Measurements from ENCODE around the gene PRUNE2. TPM values are rescaled to one million over a fixed set of nuclear protein-coding genes. Genes with fewer than 3 reads are reported as not detected.
A peak's percentile ranks its signal among the peaks of the same experiment; 100 is the strongest.

PRUNE2 gene
- total RNA-seq, 2 experiments from 2014 or later = 0.24 to 0.43 TPM

GRCh38 chr9:76573408-76573807 is 332.5 kb downstream of the PRUNE2 start:
- ChIA-PET CTCF (no interaction called here), POLR2A (no interaction called here)
- peaks cover 23% of the 10 kb centered on the region for H3K4me1 Mint-ChIP-seq (ENCODE audit: low read depth)
- H3K27ac Mint-ChIP-seq = no peak overlapping the region
- intact Hi-C loops (cut with micrococcal nuclease) = no loop called here
- DNase-seq = no peak
- H3K36me3 Mint-ChIP-seq = peaks cover 8% of the 10 kb centered on the region
- H3K9me3 Mint-ChIP-seq = peaks cover 9% of the 10 kb centered on the region
- peaks cover 33% of the 10 kb centered on the region for H3K27me3 Mint-ChIP-seq
- no peak overlapping the region for H3K4me3 Mint-ChIP-seq

- no peak for DNase-seq
- CTCF ChIA-PET = no interaction called here
- POLR2A ChIA-PET = no interaction called here
- Mint-ChIP-seq H3K9me3 (peaks cover 9% of the 10 kb centered on the region), H3K27ac (no peak overlapping the region), H3K4me3 (peak overlapping the region; percentile 49), H3K27me3 (peaks cover 33% of the 10 kb centered on the region), H3K4me1 (ENCODE audit: low read depth) (peaks cover 17% of the 10 kb centered on the region), H3K36me3 (peaks cover 8% of the 10 kb centered on the region)
- intact Hi-C loops (cut with micrococcal nuclease) = no loop called here
Measured at GRCh38 chr9:76572151-76572550, 333.8 kb downstream of the PRUNE2 start.

- H3K4me3 Mint-ChIP-seq = peak overlapping the region; percentile 49
- DNase-seq = no peak
- peaks cover 8% of the 10 kb centered on the region for H3K36me3 Mint-ChIP-seq
- ChIA-PET CTCF (no interaction called here), POLR2A (no interaction called here)
- intact Hi-C loops (cut with micrococcal nuclease) = no loop called here
- H3K4me1 Mint-ChIP-seq (ENCODE audit: low read depth) = peaks cover 16% of the 10 kb centered on the region
- H3K27me3 Mint-ChIP-seq = peaks cover 33% of the 10 kb centered on the region
- H3K27ac Mint-ChIP-seq = no peak overlapping the region
- H3K9me3 Mint-ChIP-seq = peaks cover 9% of the 10 kb centered on the region
Measured at GRCh38 chr9:76571743-76572146, 334.2 kb downstream of the PRUNE2 start.

GRCh38 chr9:76571288-76571687 is 334.6 kb downstream of the PRUNE2 start:
- Mint-ChIP-seq H3K4me3 (peak overlapping the region; percentile 55), H3K27me3 (peaks cover 31% of the 10 kb centered on the region), H3K9me3 (peaks cover 9% of the 10 kb centered on the region), H3K36me3 (peaks cover 8% of the 10 kb centered on the region), H3K27ac (no peak overlapping the region), H3K4me1 (ENCODE audit: low read depth) (peaks cover 12% of the 10 kb centered on the region)
- no peak for DNase-seq
- intact Hi-C loops (cut with micrococcal nuclease) = no loop called here
- ChIA-PET POLR2A (no interaction called here), CTCF (no interaction called here)

- Mint-ChIP-seq H3K4me1 (ENCODE audit: low read depth) (peaks cover 10% of the 10 kb centered on the region), H3K9me3 (peaks cover 9% of the 10 kb centered on the region), H3K36me3 (peaks cover 8% of the 10 kb centered on the region), H3K27ac (no peak overlapping the region), H3K4me3 (no peak overlapping the region), H3K27me3 (peaks cover 29% of the 10 kb centered on the region)
- POLR2A ChIA-PET = no interaction called here
- DNase-seq = no peak
- CTCF ChIA-PET = no interaction called here
- intact Hi-C loops (cut with micrococcal nuclease) = no loop called here
Measured at GRCh38 chr9:76570826-76571225, 335.1 kb downstream of the PRUNE2 start.

- Mint-ChIP-seq H3K4me1 (ENCODE audit: low read depth) (peaks cover 23% of the 10 kb centered on the region), H3K27ac (no peak overlapping the region), H3K27me3 (peaks cover 18% of the 10 kb centered on the region), H3K36me3 (peaks cover 8% of the 10 kb centered on the region), H3K9me3 (peaks cover 9% of the 10 kb centered on the region), H3K4me3 (no peak overlapping the region)
- ChIA-PET POLR2A (no interaction called here), CTCF (no interaction called here)
- intact Hi-C loops (cut with micrococcal nuclease) = no loop called here
- DNase-seq = no peak
Measured at GRCh38 chr9:76567086-76567485, 338.8 kb downstream of the PRUNE2 start.

- Mint-ChIP-seq H3K27me3 (peaks cover 3% of the 10 kb centered on the region), H3K36me3 (no peaks in the 10 kb centered on the region), H3K4me3 (no peak overlapping the region), H3K4me1 (ENCODE audit: low read depth) (peaks cover 22% of the 10 kb centered on the region), H3K27ac (no peak overlapping the region), H3K9me3 (no peaks in the 10 kb centered on the region)
- no peak for DNase-seq
- intact Hi-C loops (cut with micrococcal nuclease) = loop anchor here (5.0 kb wide), 1 partner anchor 107 kb away; the partner anchor contains the start of gene GCNT1
- ChIA-PET POLR2A (no interaction called here), CTCF (no interaction called here)
Measured at GRCh38 chr9:76564297-76564696, 341.6 kb downstream of the PRUNE2 start.

GRCh38 chr9:76562511-76562911 is 343.4 kb downstream of the PRUNE2 start:
- peaks cover 1% of the 10 kb centered on the region for H3K27me3 Mint-ChIP-seq
- H3K36me3 Mint-ChIP-seq = no peaks in the 10 kb centered on the region
- H3K27ac Mint-ChIP-seq = peak overlapping the region; percentile 61
- DNase-seq = no peak
- no peak overlapping the region for H3K4me3 Mint-ChIP-seq
- intact Hi-C loops (cut with micrococcal nuclease) = loop anchor here (1.0 to 5.0 kb wide), 5 partner anchors 14 to 168 kb away; partner anchors contain the start of genes GCNT1 and RFK
- ChIA-PET POLR2A (interaction anchor here (0.8 to 1.5 kb wide), 5 partner anchors 14 to 124 kb away, joined by 4 to 6 read pairs (median 5); no protein-coding TSS in a partner anchor), CTCF (interaction anchor here (0.9 to 1.3 kb wide), 6 partner anchors 13 to 168 kb away, joined by 3 to 4 read pairs (median 3); no protein-coding TSS in a partner anchor)
- H3K4me1 Mint-ChIP-seq (ENCODE audit: low read depth) = peaks cover 22% of the 10 kb centered on the region
- no peaks in the 10 kb centered on the region for H3K9me3 Mint-ChIP-seq

- CTCF ChIA-PET = interaction anchor here (0.9 to 1.3 kb wide), 5 partner anchors 13 to 117 kb away, joined by 3 read pairs; no protein-coding TSS in a partner anchor
Measured at GRCh38 chr9:76561900-76562299, 344.0 kb downstream of the PRUNE2 start.

More at GRCh38 chr9:76561900-76562299, 344.0 kb downstream of the PRUNE2 start:
- Mint-ChIP-seq H3K36me3 (no peaks in the 10 kb centered on the region), H3K27me3 (no peaks in the 10 kb centered on the region), H3K27ac (no peak overlapping the region), H3K9me3 (no peaks in the 10 kb centered on the region), H3K4me1 (ENCODE audit: low read depth) (peaks cover 22% of the 10 kb centered on the region), H3K4me3 (no peak overlapping the region)
- intact Hi-C loops (cut with micrococcal nuclease) = loop anchor here (1.0 to 5.0 kb wide), 5 partner anchors 14 to 168 kb away; partner anchors contain the start of genes GCNT1 and RFK
- no peak for DNase-seq
- POLR2A ChIA-PET = interaction anchor here (0.8 to 1.5 kb wide), 5 partner anchors 14 to 123 kb away, joined by 4 to 6 read pairs (median 5); no protein-coding TSS in a partner anchor

Other genes starting within 250 kb of the PRUNE2 start
- gene PCA3, start 141.7 kb downstream of the PRUNE2 start, total RNA-seq = not detected
- not detected for gene FOXB2, start 113.5 kb upstream of the PRUNE2 start, total RNA-seq

Measured in activated CD4-positive, alpha-beta memory T cell treated with anti-CD3 and anti-CD28 coated beads for 36 hours (primary cell).